Esophagus muscularis mucosa (tissue), 4 donors: ENCODE data around the gene ARMC9.

ENCODE experiments used
- CTCF ChIP-seq, 3 experiments: fragments of 200-600 bp in 2 of 3; fragments of 450-650 bp in 1 of 3; sonication (generic) in 2 of 3; IDR thresholded peaks; one replicate each; pipeline ENCODE4 v1.5.1; 2017 to 2019; ENCODE audit warnings: antibody characterized with exemption in 3 of 3, mild to moderate bottlenecking in 2 of 3, moderate library complexity in 1 of 3
- EP300 ChIP-seq: sonication (generic); formaldehyde crosslinking; IDR thresholded peaks from one replicate; pipeline ENCODE4 v1.6.1; 2017; ENCODE audit warnings: antibody characterized with exemption
- POLR2A ChIP-seq: fragments of 450-650 bp; IDR thresholded peaks from one replicate; pipeline ENCODE4 v1.6.1; 2017; ENCODE audit warnings: antibody characterized with exemption, moderate library complexity, mild to moderate bottlenecking, low read depth

GRCh38 chr2:231336236-231336635 is 137.8 kb downstream of the ARMC9 start:
- TF ChIP-seq CTCF (IDR thresholded peaks at IDR 0.05) (no peak), POLR2A (no peak), EP300 (no peak)
